ENCODE data around the gene SAMD13.

SAMD13 gene

DNA sequence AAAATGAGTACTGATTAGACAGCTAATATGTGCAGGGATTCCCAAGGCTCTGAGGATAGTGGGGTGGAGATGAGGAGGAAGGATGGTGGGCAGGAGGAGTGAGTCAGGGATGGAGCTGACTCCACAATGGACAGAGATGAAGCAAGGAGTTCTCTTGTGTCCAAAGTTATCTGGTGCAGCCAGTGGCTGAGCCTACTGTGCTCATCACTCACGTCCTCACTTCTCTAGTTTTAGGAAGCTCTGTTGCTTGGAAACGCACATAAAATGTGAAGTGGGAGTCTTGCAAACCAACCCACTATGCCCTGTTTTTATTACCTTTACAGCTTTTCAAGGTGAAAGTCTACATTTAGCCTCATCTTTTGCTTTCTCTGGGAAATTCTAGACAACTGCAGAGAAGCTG lies 36.5 kb upstream of the SAMD13 start:
- Histone ChIP-seq H3K9me3 (ENCODE audit: control insufficient read depth, insufficient read depth, low read length) (no peaks in the 10 kb centered on the region), H3K4me3 (ENCODE audit: low read length) (no peak overlapping the region), H3K27me3 (ENCODE audit: control insufficient read depth, low read length) (no peaks in the 10 kb centered on the region), H4K20me1 (ENCODE audit: control insufficient read depth, insufficient read depth, low read depth, low read length) (no peaks in the 10 kb centered on the region), H3K36me3 (ENCODE audit: control insufficient read depth, low read length) (no peaks in the 10 kb centered on the region), H3K9me2 (replicated peaks; ENCODE audit: control insufficient read depth, low read length) (no peaks in the 10 kb centered on the region), H3K4me1 (ENCODE audit: control insufficient read depth, low read length) (no peaks in the 10 kb centered on the region), H3F3A (ENCODE audit: control insufficient read depth, insufficient read depth) (no peaks in the 10 kb centered on the region), H3K79me2 (ENCODE audit: control insufficient read depth, low read length) (no peaks in the 10 kb centered on the region), H3K4me2 (ENCODE audit: low read length) (no peak overlapping the region), H3K27ac (ENCODE audit: low read depth, low read length) (no peak overlapping the region)
- TF ChIP-seq EZH2phosphoT487 (IDR thresholded peaks at IDR 0.05; ENCODE audit: borderline replicate concordance, low read length), result no peak
- TF ChIP-seq, protein P1, sequence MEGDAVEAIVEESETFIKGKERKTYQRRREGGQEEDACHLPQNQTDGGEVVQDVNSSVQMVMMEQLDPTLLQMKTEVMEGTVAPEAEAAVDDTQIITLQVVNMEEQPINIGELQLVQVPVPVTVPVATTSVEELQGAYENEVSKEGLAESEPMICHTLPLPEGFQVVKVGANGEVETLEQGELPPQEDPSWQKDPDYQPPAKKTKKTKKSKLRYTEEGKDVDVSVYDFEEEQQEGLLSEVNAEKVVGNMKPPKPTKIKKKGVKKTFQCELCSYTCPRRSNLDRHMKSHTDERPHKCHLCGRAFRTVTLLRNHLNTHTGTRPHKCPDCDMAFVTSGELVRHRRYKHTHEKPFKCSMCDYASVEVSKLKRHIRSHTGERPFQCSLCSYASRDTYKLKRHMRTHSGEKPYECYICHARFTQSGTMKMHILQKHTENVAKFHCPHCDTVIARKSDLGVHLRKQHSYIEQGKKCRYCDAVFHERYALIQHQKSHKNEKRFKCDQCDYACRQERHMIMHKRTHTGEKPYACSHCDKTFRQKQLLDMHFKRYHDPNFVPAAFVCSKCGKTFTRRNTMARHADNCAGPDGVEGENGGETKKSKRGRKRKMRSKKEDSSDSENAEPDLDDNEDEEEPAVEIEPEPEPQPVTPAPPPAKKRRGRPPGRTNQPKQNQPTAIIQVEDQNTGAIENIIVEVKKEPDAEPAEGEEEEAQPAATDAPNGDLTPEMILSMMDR (IDR thresholded peaks at IDR 0.05; ENCODE audit: low read depth, low read length, poor library complexity, severe bottlenecking), result no peak

DNA sequence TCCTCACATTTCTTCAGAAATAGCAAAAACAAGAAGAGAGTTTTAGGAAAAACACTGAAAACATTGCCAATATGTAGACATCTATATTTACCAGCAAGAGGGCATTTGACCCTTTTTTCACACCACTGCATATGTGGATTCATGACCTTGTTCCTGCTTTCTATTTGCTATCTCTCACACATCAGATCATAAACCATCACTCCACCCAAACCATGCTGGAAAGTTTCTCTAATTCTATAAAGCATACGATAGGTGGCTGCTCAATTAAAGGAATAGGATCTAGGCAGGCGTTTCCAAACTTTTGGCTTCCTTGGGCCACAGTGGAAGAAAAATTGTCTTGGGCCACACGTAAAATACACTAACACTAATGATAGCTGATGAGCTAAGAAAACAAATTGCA lies 35.6 kb upstream of the SAMD13 start:
- H3K9me2 ChIP-seq (replicated peaks; ENCODE audit: control insufficient read depth, low read length), result no peaks in the 10 kb centered on the region
- no peak overlapping the region for H3K4me2 ChIP-seq (ENCODE audit: low read length)
- H3K36me3 ChIP-seq (ENCODE audit: control insufficient read depth, low read length), result no peaks in the 10 kb centered on the region
- no peaks in the 10 kb centered on the region for H3K79me2 ChIP-seq (ENCODE audit: control insufficient read depth, low read length)
- no peaks in the 10 kb centered on the region for H3K27me3 ChIP-seq (ENCODE audit: control insufficient read depth, low read length)
- H3K9me3 ChIP-seq (ENCODE audit: control insufficient read depth, insufficient read depth, low read length), result no peaks in the 10 kb centered on the region
- peaks cover 1% of the 10 kb centered on the region for H3F3A ChIP-seq (ENCODE audit: control insufficient read depth, insufficient read depth)
- TF ChIP-seq EZH2phosphoT487 (IDR thresholded peaks at IDR 0.05; ENCODE audit: borderline replicate concordance, low read length), result no peak
- TF ChIP-seq, protein P1 (IDR thresholded peaks at IDR 0.05; ENCODE audit: low read depth, low read length, poor library complexity, severe bottlenecking), result no peak
- H3K4me1 ChIP-seq (ENCODE audit: control insufficient read depth, low read length), result peaks cover 6% of the 10 kb centered on the region
- no peaks in the 10 kb centered on the region for H4K20me1 ChIP-seq (ENCODE audit: control insufficient read depth, insufficient read depth, low read depth, low read length)
- no peak overlapping the region for H3K27ac ChIP-seq (ENCODE audit: low read depth, low read length)
- no peak overlapping the region for H3K4me3 ChIP-seq (ENCODE audit: low read length)

DNA sequence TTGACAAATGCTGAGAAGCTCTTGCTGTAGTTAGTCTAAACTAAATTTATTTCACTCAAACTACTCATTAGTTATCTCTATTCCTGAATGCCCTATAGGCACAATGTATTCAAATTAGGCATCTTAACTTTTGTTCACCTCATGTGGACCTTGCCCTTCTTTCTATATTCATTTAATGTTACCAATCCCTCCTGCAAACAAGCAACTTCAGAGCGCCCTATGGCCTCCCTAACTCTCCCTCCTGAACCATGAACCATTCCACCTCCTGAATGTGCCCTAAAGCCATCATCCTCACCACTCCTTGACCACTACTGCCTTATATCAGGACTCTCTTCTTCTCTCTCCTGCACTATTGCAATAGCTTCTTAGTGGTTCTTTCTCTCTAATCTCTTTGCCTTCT lies 34.8 kb upstream of the SAMD13 start:
- H3K9me3 ChIP-seq (ENCODE audit: control insufficient read depth, insufficient read depth, low read length), result no peaks in the 10 kb centered on the region
- no peak overlapping the region for H3K27ac ChIP-seq (ENCODE audit: low read depth, low read length)
- peaks cover 14% of the 10 kb centered on the region for H3K4me1 ChIP-seq (ENCODE audit: control insufficient read depth, low read length)
- no peaks in the 10 kb centered on the region for H4K20me1 ChIP-seq (ENCODE audit: control insufficient read depth, insufficient read depth, low read depth, low read length)
- peaks cover 8% of the 10 kb centered on the region for H3F3A ChIP-seq (ENCODE audit: control insufficient read depth, insufficient read depth)
- H3K4me2 ChIP-seq (ENCODE audit: low read length), result no peak overlapping the region
- TF ChIP-seq, protein P1 (IDR thresholded peaks at IDR 0.05; ENCODE audit: low read depth, low read length, poor library complexity, severe bottlenecking), result no peak
- no peak for TF ChIP-seq EZH2phosphoT487 (IDR thresholded peaks at IDR 0.05; ENCODE audit: borderline replicate concordance, low read length)
- no peaks in the 10 kb centered on the region for H3K79me2 ChIP-seq (ENCODE audit: control insufficient read depth, low read length)
- H3K36me3 ChIP-seq (ENCODE audit: control insufficient read depth, low read length), result no peaks in the 10 kb centered on the region
- no peak overlapping the region for H3K4me3 ChIP-seq (ENCODE audit: low read length)
- no peaks in the 10 kb centered on the region for H3K9me2 ChIP-seq (replicated peaks; ENCODE audit: control insufficient read depth, low read length)
- no peaks in the 10 kb centered on the region for H3K27me3 ChIP-seq (ENCODE audit: control insufficient read depth, low read length)

DNA sequence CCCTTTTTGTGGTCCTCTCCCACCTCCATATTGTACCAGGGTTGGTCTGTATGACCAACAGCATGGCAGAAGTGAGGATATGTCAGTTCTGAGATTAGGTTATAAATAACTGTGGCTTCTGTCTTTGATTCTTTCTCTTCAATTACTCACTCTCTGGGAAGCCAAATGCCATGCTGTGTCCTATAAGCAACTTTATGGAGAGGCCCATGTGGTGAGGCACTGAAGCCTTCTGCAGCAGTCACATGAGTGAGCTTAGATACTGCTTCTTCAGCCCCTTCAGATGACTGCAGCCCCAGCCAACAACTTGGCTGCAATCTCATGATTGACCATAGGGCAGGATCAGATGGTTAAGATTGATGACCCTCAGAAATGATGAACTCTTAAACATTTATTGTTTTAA lies 34.0 kb upstream of the SAMD13 start:
- TF ChIP-seq, protein P1 (IDR thresholded peaks at IDR 0.05; ENCODE audit: low read depth, low read length, poor library complexity, severe bottlenecking), result no peak
- no peak for TF ChIP-seq EZH2phosphoT487 (IDR thresholded peaks at IDR 0.05; ENCODE audit: borderline replicate concordance, low read length)
- Histone ChIP-seq H3K79me2 (ENCODE audit: control insufficient read depth, low read length) (no peaks in the 10 kb centered on the region), H3K4me3 (ENCODE audit: low read length) (no peak overlapping the region), H3K36me3 (ENCODE audit: control insufficient read depth, low read length) (no peaks in the 10 kb centered on the region), H3K27me3 (ENCODE audit: control insufficient read depth, low read length) (no peaks in the 10 kb centered on the region), H3F3A (ENCODE audit: control insufficient read depth, insufficient read depth) (peaks cover 14% of the 10 kb centered on the region), H3K4me2 (ENCODE audit: low read length) (no peak overlapping the region), H3K4me1 (ENCODE audit: control insufficient read depth, low read length) (peaks cover 22% of the 10 kb centered on the region), H3K27ac (ENCODE audit: low read depth, low read length) (no peak overlapping the region), H3K9me3 (ENCODE audit: control insufficient read depth, insufficient read depth, low read length) (no peaks in the 10 kb centered on the region), H3K9me2 (replicated peaks; ENCODE audit: control insufficient read depth, low read length) (no peaks in the 10 kb centered on the region), H4K20me1 (ENCODE audit: control insufficient read depth, insufficient read depth, low read depth, low read length) (no peaks in the 10 kb centered on the region)
